ENCODE measurements around the gene GALNT7. TPM values are rescaled to one million over a fixed set of nuclear protein-coding genes. Genes with fewer than 3 reads are reported as not detected.

The GALNT7 gene
- total and polyA plus RNA-seq, 2 of the 13 experiments (the other 11 are each of a cell fraction or from before 2014, with no cell fraction given): 0.08 to 0.13 TPM

- TF ChIP-seq AHDC1 (CRISPR knock-in tag; IDR thresholded peaks at IDR 0.05; ENCODE audit: borderline replicate concordance): no peak
- TF ChIP-seq, protein P1, sequence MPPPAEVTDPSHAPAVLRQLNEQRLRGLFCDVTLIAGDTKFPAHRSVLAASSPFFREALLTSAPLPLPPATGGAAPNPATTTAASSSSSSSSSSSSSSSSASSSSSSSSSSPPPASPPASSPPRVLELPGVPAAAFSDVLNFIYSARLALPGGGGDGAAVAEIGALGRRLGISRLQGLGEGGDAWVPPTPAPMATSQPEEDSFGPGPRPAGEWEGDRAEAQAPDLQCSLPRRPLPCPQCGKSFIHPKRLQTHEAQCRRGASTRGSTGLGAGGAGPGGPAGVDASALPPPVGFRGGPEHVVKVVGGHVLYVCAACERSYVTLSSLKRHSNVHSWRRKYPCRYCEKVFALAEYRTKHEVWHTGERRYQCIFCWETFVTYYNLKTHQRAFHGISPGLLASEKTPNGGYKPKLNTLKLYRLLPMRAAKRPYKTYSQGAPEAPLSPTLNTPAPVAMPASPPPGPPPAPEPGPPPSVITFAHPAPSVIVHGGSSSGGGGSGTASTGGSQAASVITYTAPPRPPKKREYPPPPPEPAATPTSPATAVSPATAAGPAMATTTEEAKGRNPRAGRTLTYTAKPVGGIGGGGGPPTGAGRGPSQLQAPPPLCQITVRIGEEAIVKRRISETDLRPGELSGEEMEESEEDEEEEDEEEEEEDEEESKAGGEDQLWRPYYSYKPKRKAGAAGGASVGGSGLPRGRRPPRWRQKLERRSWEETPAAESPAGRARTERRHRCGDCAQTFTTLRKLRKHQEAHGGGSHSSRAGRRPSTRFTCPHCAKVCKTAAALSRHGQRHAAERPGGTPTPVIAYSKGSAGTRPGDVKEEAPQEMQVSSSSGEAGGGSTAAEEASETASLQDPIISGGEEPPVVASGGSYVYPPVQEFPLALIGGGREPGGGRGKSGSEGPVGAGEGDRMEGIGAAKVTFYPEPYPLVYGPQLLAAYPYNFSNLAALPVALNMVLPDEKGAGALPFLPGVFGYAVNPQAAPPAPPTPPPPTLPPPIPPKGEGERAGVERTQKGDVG (CRISPR knock-in tag; IDR thresholded peaks at IDR 0.05; ENCODE audit: borderline replicate concordance): no peak
- TF ChIP-seq, protein P2, sequence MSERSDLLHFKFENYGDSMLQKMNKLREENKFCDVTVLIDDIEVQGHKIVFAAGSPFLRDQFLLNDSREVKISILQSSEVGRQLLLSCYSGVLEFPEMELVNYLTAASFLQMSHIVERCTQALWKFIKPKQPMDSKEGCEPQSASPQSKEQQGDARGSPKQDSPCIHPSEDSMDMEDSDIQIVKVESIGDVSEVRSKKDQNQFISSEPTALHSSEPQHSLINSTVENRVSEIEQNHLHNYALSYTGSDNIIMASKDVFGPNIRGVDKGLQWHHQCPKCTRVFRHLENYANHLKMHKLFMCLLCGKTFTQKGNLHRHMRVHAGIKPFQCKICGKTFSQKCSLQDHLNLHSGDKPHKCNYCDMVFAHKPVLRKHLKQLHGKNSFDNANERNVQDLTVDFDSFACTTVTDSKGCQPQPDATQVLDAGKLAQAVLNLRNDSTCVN (CRISPR knock-in tag; IDR thresholded peaks at IDR 0.05; ENCODE audit: borderline replicate concordance): no peak
- TF ChIP-seq SP4 (CRISPR knock-in tag; IDR thresholded peaks at IDR 0.05): no peak
- no peak for TF ChIP-seq CHD4 (IDR thresholded peaks at IDR 0.05; ENCODE audit: borderline replicate concordance, low read length)
Measured at GRCh38 chr4:173316060-173316459, 147.4 kb downstream of the GALNT7 start (continued).

Data from HepG2 (cell line).